Measurements from ENCODE around the gene PRC1.

DNA sequence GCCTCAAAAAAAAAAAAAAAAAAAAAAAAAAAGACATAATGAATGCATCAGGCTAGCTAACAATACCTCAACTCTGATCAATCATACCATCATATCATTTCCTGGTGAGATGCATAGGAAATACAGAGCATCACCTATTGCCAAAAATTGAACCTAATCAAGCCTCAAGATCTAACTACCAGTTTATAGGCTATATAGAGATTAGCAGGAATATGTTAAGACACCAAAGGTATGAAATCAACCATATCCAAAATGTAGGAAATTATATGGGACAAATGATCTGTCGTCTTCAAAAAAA is 28.4 kb upstream of the PRC1 start:
- no peak for TF ChIP-seq ZFX (IDR thresholded peaks at IDR 0.05)
- TF ChIP-seq, protein P1, sequence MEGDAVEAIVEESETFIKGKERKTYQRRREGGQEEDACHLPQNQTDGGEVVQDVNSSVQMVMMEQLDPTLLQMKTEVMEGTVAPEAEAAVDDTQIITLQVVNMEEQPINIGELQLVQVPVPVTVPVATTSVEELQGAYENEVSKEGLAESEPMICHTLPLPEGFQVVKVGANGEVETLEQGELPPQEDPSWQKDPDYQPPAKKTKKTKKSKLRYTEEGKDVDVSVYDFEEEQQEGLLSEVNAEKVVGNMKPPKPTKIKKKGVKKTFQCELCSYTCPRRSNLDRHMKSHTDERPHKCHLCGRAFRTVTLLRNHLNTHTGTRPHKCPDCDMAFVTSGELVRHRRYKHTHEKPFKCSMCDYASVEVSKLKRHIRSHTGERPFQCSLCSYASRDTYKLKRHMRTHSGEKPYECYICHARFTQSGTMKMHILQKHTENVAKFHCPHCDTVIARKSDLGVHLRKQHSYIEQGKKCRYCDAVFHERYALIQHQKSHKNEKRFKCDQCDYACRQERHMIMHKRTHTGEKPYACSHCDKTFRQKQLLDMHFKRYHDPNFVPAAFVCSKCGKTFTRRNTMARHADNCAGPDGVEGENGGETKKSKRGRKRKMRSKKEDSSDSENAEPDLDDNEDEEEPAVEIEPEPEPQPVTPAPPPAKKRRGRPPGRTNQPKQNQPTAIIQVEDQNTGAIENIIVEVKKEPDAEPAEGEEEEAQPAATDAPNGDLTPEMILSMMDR (conservative IDR thresholded peaks at IDR 0.05) = no peak

Measured in C4-2B (cell line).